PC-9 (cell line): ENCODE data around the gene PJVK. TPM values are rescaled to one million over a fixed set of nuclear protein-coding genes. Genes with fewer than 3 reads are reported as not detected.

Experiments used
- BruUV-seq: library from RNA; stranded (reverse); fragments of 400-500 nt; replicated peaks from 2 replicates; lab custom pipeline; 2021; lab: Mats Ljungman, UMichigan
- CTCF ChIA-PET: fragments of 300-600 bp; sonication (Branson Sonifier 250); formaldehyde crosslinking; loops from one replicate; lab custom pipeline; 2022; ENCODE audit warnings: antibody characterized with exemption; lab: Charles Lee
- POLR2A ChIA-PET: fragments of 300-600 bp; sonication (Branson Sonifier 250); formaldehyde crosslinking; loops from one replicate; lab custom pipeline; 2022; ENCODE audit warnings: antibody characterized with exemption; ENCODE audit not compliant: unreplicated experiment; lab: Charles Lee
- DNase-seq, 2 experiments: peaks; one replicate each; pipeline versions ENCODE4 v3.0.0 to v3.0.0-alpha.2; 2015 to 2022; ENCODE audit warnings: mixed read lengths in 1 of 2
- H2AFZ ChIP-seq: fragments of 200-600 bp; sonication (generic); 2 replicates; pipeline ENCODE4 v1.8.1; 2017; ENCODE audit warnings: antibody characterized with exemption
- H3F3A ChIP-seq: fragments of 200-600 bp; sonication (generic); 2 replicates; pipeline ENCODE4 v1.8.1; 2017; ENCODE audit warnings: antibody characterized with exemption, mild to moderate bottlenecking, low read depth; ENCODE audit not compliant: insufficient read depth
- H3K27ac ChIP-seq: fragments of 200-600 bp; sonication (generic); 2 replicates; pipeline ENCODE4 v1.6.1; 2016; ENCODE audit warnings: mixed run types
- H3K27me3 ChIP-seq: fragments of 200-600 bp; sonication (generic); 2 replicates; pipeline ENCODE4 v1.6.1; 2016; ENCODE audit warnings: low read depth, mixed run types; ENCODE audit not compliant: insufficient read depth
- H3K36me3 ChIP-seq: fragments of 200-600 bp; sonication (generic); 2 replicates; pipeline ENCODE4 v1.6.1; 2016; ENCODE audit warnings: low read depth, mixed run types
- H3K4me1 ChIP-seq: fragments of 200-600 bp; sonication (generic); replicated peaks from 2 replicates; pipeline ENCODE4 v1.6.1; 2016; ENCODE audit warnings: mixed run types; ENCODE audit not compliant: insufficient read depth
- H3K4me2 ChIP-seq: fragments of 200-600 bp; sonication (generic); 2 replicates; pipeline ENCODE4 v1.6.1; 2017; ENCODE audit warnings: mixed run types
- H3K4me3 ChIP-seq: fragments of 200-600 bp; sonication (generic); 2 replicates; pipeline ENCODE4 v1.6.1; 2016; ENCODE audit warnings: mixed run types
- H3K79me2 ChIP-seq: fragments of 200-600 bp; sonication (generic); 2 replicates; pipeline ENCODE4 v1.6.1; 2017; ENCODE audit warnings: low read depth, mixed run types
- H3K9me2 ChIP-seq: fragments of 200-600 bp; sonication (generic); 2 replicates; pipeline ENCODE4 v1.8.1; 2017; ENCODE audit warnings: mild to moderate bottlenecking; ENCODE audit not compliant: insufficient read depth
- H3K9me3 ChIP-seq: fragments of 200-600 bp; sonication (generic); 2 replicates; pipeline ENCODE4 v1.8.1; 2016; ENCODE audit warnings: low read depth; ENCODE audit not compliant: insufficient read depth
- H4K20me1 ChIP-seq: fragments of 200-600 bp; sonication (generic); 2 replicates; pipeline ENCODE4 v1.8.1; 2017; ENCODE audit not compliant: insufficient read depth
- EZH2 ChIP-seq: fragments of 200-600 bp; sonication (generic); IDR thresholded peaks from 2 replicates; pipeline ENCODE4 v1.8.0; 2017; ENCODE audit warnings: antibody characterized with exemption, low read depth
- intact Hi-C: fragments of 100-400 bp; cut with micrococcal nuclease; formaldehyde crosslinking; loops from one replicate; pipeline ENCODE4 v1.10.0; 2022; ENCODE audit not compliant: unreplicated experiment
- total RNA-seq: library from RNA; stranded (reverse); gene quantifications from 2 replicates; pipeline ENCODE4 v1.2.3, GENCODE V29; 2021
- TF ChIP-seq, protein P1 (sequence below): fragments of 200-600 bp; sonication (generic); conservative IDR thresholded peaks from 2 replicates; pipeline ENCODE4 v1.6.1; 2017; ENCODE audit warnings: mixed run types, antibody characterized with exemption, mild to moderate bottlenecking, moderate library complexity

PJVK gene
- total RNA-seq, 1 experiment from 2014 or later: 16.9 TPM

DNA sequence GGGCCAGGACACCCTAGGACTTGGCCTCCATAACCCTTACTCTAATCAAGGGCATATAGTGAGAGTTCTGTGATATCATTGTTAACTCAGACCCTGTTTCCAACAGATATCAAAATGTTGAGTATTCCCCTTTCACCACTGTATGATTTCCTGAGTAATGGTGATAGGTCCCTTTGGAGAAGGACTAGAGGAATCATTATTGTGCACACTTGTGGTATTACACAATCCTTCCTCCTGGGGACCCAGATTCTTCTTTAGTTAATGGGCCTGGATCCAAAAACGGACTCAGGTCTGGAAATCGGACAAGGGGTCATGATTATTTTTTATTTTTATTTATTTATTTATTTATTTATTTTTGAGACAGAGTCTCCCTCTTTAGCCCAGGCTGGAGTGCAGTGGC, 23.7 kb upstream of the PJVK start:
- no peak overlapping the region for H3K4me2 ChIP-seq
- H3F3A ChIP-seq: peaks cover 9% of the 10 kb centered on the region; the same call in 1 of the 2 replicates
- TF ChIP-seq, protein P1, sequence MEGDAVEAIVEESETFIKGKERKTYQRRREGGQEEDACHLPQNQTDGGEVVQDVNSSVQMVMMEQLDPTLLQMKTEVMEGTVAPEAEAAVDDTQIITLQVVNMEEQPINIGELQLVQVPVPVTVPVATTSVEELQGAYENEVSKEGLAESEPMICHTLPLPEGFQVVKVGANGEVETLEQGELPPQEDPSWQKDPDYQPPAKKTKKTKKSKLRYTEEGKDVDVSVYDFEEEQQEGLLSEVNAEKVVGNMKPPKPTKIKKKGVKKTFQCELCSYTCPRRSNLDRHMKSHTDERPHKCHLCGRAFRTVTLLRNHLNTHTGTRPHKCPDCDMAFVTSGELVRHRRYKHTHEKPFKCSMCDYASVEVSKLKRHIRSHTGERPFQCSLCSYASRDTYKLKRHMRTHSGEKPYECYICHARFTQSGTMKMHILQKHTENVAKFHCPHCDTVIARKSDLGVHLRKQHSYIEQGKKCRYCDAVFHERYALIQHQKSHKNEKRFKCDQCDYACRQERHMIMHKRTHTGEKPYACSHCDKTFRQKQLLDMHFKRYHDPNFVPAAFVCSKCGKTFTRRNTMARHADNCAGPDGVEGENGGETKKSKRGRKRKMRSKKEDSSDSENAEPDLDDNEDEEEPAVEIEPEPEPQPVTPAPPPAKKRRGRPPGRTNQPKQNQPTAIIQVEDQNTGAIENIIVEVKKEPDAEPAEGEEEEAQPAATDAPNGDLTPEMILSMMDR: no peak
- TF ChIP-seq EZH2: no peak
- no peaks in the 10 kb centered on the region for H3K4me1 ChIP-seq
- H3K27ac ChIP-seq: no peak overlapping the region
- no peaks in the 10 kb centered on the region for H3K27me3 ChIP-seq
- peaks cover 14% of the 10 kb centered on the region for H3K36me3 ChIP-seq
- H3K9me3 ChIP-seq: no peaks in the 10 kb centered on the region
- H3K9me2 ChIP-seq: no peaks in the 10 kb centered on the region
- H3K4me3 ChIP-seq: no peak overlapping the region
- DNase-seq: no peak
- intact Hi-C loops: no loop called here
- ChIA-PET POLR2A (interaction anchor here (0.6 kb wide), 1 partner anchor 23 kb away, joined by 6 read pairs; the partner anchor contains the start of gene PRKRA), CTCF (interaction anchor here (0.7 kb wide), 1 partner anchor 315 kb away, joined by 3 read pairs; no protein-coding TSS in a partner anchor)
- BruUV-seq: no TSS peak
- no peaks in the 10 kb centered on the region for H4K20me1 ChIP-seq
- no peaks in the 10 kb centered on the region for H3K79me2 ChIP-seq
- H2AFZ ChIP-seq: no peak overlapping the region

DNA sequence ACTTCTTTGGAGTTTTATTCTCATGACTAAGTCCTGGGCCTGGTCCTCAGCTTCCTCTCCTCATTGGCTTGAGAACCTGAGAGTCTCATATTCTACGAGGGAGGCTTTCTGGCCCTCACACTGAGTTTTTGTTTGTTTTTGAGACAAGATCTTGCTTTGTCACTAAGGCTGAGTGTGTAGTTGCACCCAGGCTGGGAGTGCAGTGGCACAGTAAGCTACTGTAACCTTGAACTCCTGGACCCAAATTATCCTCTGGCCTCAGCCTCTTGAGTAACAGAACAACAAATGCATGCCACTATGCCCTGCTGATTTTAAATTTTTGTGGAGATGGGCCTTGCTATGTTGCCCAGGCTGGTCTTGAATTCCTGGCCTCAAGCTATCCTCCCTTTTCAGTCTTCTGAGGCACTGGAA, 22.8 kb upstream of the PJVK start:
- CTCF ChIA-PET: interaction anchor here (0.6 kb wide), 1 partner anchor 316 kb away, joined by 3 read pairs; the partner anchor contains the start of gene RBM45
- TF ChIP-seq, protein P1: no peak
- no peak for TF ChIP-seq EZH2
- H3F3A ChIP-seq: peaks cover 15% of the 10 kb centered on the region; the same call in 1 of the 2 replicates
- POLR2A ChIA-PET: no interaction called here
- no peaks in the 10 kb centered on the region for H3K27me3 ChIP-seq
- H3K4me2 ChIP-seq: no peak overlapping the region
- H3K9me3 ChIP-seq: no peaks in the 10 kb centered on the region
- no peaks in the 10 kb centered on the region for H4K20me1 ChIP-seq
- H2AFZ ChIP-seq: no peak overlapping the region
- H3K4me3 ChIP-seq: no peak overlapping the region
- peaks cover 24% of the 10 kb centered on the region for H3K36me3 ChIP-seq
- H3K4me1 ChIP-seq: no peaks in the 10 kb centered on the region
- intact Hi-C loops: no loop called here
- no peaks in the 10 kb centered on the region for H3K9me2 ChIP-seq
- no peak overlapping the region for H3K27ac ChIP-seq
- no TSS peak for BruUV-seq
- DNase-seq: no peak
- H3K79me2 ChIP-seq: no peaks in the 10 kb centered on the region

DNA sequence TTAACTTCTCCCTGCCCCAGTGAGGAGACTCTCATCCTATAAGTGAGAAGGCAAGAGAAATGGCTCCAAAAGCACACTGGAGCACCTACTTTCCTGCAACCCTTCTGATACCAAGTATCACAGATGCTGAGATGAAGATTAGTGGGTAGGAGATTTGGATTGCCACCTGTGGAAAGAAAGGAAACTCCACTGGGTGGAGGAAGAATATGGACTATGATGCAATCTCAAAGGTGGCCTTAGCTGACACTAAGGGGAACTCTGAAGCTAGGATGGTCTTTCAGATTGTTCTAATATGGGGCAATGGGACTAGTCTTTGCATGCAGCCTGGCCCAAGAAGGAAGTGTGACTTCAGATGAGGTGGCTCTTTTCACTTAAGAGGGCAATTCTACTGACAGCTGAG, 21.8 kb upstream of the PJVK start:
- peaks cover 29% of the 10 kb centered on the region for H3K36me3 ChIP-seq
- no peaks in the 10 kb centered on the region for H3K9me3 ChIP-seq
- TF ChIP-seq, protein P1: no peak
- no peak for TF ChIP-seq EZH2
- BruUV-seq: no TSS peak
- no peaks in the 10 kb centered on the region for H4K20me1 ChIP-seq
- ChIA-PET POLR2A (no interaction called here), CTCF (interaction anchor here (0.6 kb wide), 1 partner anchor 22 kb away, joined by 6 read pairs; no protein-coding TSS in a partner anchor)
- no peak for DNase-seq
- no peak overlapping the region for H3K4me2 ChIP-seq
- intact Hi-C loops: no loop called here
- H3K4me1 ChIP-seq: no peaks in the 10 kb centered on the region
- H3K79me2 ChIP-seq: no peaks in the 10 kb centered on the region
- no peaks in the 10 kb centered on the region for H3K27me3 ChIP-seq
- no peak overlapping the region for H3K27ac ChIP-seq
- no peak overlapping the region for H2AFZ ChIP-seq
- H3K9me2 ChIP-seq: no peaks in the 10 kb centered on the region
- H3K4me3 ChIP-seq: no peak overlapping the region
- H3F3A ChIP-seq: peaks cover 17% of the 10 kb centered on the region; the same call in 1 of the 2 replicates
